GM21717 (cell line): Measurements from ENCODE around the gene SMOC1.

Source experiments
- ATAC-seq: cut with Tn5 transposase; IDR thresholded peaks from one replicate; pipeline ENCODE4 v1.9.1; 2021; ENCODE audit warnings: mild to moderate bottlenecking, moderate library complexity; ENCODE audit not compliant: unreplicated experiment

Gene SMOC1

GRCh38 chr14:69879175-69880043, at the start of gene SMOC1:
SMOC1 (plus strand) TSS chr14:69879416; CDS start chr14:69879679, 263 bp downstream.
- ATAC-seq, result no peak

- no peak for ATAC-seq
Observed at GRCh38 chr14:69838881-69839416, 40.3 kb upstream of the SMOC1 start.

- no peak for ATAC-seq
Observed at GRCh38 chr14:69839661-69840060, 39.6 kb upstream of the SMOC1 start.

- no peak for ATAC-seq
Observed at GRCh38 chr14:69841656-69842055, 37.6 kb upstream of the SMOC1 start.

- no peak for ATAC-seq
Observed at GRCh38 chr14:69842686-69843420, 36.4 kb upstream of the SMOC1 start.

GRCh38 chr14:69844171-69844570, 35.0 kb upstream of the SMOC1 start:
- ATAC-seq, result no peak

DNA sequence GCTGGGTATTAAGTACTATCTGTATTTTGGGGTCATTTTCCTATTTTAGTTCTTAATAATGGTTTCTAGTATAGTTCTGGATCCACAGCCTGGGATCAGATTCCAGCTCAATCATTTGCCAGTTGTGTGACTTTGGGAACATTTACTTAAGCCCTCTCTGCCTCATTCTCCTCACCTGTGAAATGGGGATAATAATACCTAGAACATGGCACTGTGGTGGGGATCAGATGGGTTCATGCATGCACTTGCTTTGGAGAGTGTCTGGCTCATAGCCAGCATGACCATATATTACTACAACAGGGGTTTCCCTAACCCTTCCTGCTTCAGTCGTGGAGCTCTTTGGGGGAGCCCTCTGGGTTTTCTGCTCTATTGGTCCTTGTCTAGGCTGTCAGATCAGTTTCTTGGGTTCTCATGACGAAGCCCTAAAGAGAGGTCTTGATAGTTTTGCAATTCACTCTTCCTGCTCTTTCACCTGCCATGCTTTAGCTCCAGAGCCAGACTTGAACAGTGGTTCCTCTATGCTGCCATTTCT, 34.1 kb upstream of the SMOC1 start:
- ATAC-seq, result no peak

DNA sequence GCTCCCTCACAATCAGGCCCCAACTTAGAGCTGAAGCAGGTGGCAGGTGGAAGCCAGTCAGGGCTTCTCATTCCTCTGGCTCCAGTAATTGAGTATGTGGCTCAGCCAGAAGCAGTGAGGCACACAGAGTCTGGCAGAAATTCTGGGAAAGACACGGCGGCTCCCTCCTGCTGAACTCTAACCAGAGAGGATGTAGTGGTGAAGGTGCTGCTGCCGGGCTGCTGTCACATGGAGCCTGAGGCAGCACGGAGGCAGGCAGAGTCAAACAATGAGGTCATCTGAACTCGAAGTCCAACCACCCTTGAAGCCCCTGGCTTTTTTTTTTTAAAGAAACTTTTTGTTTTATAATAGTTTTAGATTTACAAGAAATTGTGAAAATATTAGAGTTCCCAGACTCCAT, 33.4 kb upstream of the SMOC1 start:
- ATAC-seq, result no peak

DNA sequence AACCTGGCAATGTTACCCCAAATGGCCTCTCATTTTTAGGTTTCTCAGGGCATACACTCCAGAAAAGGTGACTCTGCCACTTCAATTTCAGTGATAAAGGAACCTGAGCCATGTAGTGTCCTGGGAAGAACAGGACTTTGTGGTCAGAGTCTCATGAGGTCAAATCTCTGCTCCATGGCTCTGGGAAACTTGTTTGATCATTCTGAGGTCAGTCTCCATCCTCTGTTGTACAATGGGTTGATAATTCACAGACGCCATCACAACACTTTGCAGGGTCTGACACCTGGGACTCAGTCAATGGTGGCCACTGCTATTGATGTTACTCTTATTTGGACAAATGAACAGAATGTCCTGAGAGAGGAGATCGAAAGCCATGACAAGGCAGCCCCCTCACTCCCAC, 31.1 kb upstream of the SMOC1 start:
- no peak for ATAC-seq

- ATAC-seq, result no peak
Observed at GRCh38 chr14:69848903-69849391, 30.3 kb upstream of the SMOC1 start.

DNA sequence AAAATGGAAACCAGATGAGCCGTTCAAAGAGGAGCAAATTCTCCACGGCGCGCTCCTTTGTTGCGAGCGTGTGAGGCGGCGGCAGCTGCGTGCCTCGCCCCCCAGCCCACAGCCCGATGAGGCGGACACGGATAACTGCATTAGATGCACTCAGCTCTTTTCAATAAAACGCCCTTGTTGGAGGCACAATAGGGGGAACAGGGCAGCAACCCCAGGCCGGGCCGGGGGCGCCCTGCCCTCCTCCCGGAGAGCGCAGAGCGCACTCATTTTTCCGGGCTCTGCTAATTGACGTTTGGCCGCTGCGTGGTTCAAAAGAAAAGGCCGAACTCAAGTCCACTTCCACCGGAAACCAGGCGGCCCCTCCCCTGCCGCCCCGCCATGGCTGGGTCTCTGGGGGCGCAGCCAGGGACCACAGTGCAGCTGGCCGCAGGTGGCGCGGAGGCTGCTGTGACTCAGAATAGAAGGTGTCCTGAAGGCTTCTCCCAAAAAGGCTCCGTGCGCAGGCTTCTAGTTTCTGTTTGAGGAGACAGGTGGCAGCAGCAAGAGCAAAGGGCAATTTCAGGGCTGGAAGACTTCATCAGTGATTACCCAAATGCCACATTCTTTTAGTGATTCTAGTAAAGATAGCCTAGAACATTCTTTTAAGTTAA, 29.0 kb upstream of the SMOC1 start:
- ATAC-seq, result no peak

DNA sequence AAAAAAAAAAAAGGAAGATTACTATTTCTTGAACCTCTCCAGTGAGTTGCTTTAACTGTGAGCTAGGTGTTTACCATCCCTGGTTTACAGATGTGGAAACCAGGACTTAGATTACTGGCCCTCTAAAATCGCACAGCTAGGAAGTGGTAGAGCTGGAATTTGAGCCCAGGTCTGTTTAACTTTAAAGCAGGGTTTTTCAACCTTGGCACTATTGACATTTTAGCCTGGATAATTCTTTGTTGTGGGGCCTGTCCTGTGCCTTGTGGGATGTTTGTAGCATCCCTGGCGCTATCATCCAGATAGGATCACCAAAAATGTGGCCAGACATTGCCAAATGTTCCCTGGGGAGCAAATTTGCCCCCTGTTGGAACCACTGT, 28.5 kb upstream of the SMOC1 start:
- no peak for ATAC-seq

GRCh38 chr14:69852531-69853321, 26.5 kb upstream of the SMOC1 start:
- ATAC-seq, result no peak

GRCh38 chr14:69853774-69854173, 25.4 kb upstream of the SMOC1 start:
- no peak for ATAC-seq

DNA sequence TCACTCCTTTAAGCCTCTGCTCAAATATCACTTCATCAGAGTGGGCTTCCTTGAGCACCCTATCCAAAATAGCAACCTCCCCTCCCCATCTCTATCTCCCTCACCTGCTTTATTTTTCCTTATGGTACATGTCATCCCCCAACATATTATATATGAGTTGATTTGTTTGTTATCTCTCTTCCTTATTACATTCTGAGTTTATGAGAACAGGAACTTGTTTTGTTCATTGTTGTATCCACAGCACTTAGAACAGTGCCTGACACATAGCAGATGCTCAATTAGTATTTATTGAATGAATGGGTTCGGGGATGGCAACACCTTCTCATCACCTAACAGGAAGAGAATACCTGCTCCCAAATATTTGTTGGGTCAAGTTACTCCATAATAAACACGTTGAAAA, 24.6 kb upstream of the SMOC1 start:
- no peak for ATAC-seq

GRCh38 chr14:69855180-69855832, 23.9 kb upstream of the SMOC1 start:
- ATAC-seq, result no peak

DNA sequence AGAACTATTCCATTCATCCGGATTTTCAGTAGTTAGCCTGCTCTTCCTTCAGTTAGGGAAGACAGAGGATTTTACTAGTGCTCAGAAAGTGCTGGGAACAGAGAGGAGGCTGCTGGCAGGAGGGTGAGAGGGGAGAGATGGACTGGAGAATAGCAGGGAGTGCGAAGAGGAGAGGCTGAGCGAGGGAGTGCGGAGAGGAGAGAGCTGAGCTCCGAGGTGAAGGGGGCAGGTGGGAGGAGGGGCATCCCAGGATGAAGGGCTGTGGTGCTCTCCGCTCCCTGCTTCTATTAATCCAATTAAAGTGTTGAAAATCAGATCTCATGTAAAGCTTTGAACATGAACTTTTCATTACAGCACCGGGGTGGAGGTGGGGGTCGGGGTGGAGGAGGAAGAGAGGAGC, 20.4 kb upstream of the SMOC1 start:
- no peak for ATAC-seq

- ATAC-seq, result no peak
Observed at GRCh38 chr14:69859591-69859990, 19.6 kb upstream of the SMOC1 start.

- ATAC-seq, result no peak
Observed at GRCh38 chr14:69860221-69860620, 19.0 kb upstream of the SMOC1 start.
